Astrocyte (in vitro differentiated cells and primary cell): ENCODE data around the gene NKX6-1. TPM values are rescaled to one million over a fixed set of nuclear protein-coding genes. Genes with fewer than 3 reads are reported as not detected.
A peak's percentile ranks its signal among the peaks of the same experiment; 100 is the strongest.

ENCODE experiments used
- DNase-seq: peaks from one replicate; pipeline ENCODE4 v3.0.0-alpha.2; 2010; ENCODE audit warnings: low read depth
- FAIRE-seq: peaks from 2 replicates; lab custom pipeline; 2011; peaks lifted over from hg19 to GRCh38; lab: Jason Lieb, UNC
- H2AFZ ChIP-seq: 2 replicates; pipeline ENCODE4 v1.6.0; 2012; ENCODE audit warnings: low read depth, low read length, inconsistent platforms
- H3K27ac ChIP-seq: 2 replicates; pipeline ENCODE4 v1.5.1; 2011; ENCODE audit warnings: low read depth, low read length, inconsistent platforms
- H3K27me3 ChIP-seq: 2 replicates; pipeline ENCODE4 v1.6.0; 2011; ENCODE audit warnings: low read length, inconsistent platforms; ENCODE audit not compliant: insufficient read depth
- H3K36me3 ChIP-seq: 2 replicates; pipeline ENCODE4 v1.5.1; 2011; ENCODE audit warnings: low read length, inconsistent platforms; ENCODE audit not compliant: insufficient read depth
- H3K4me1 ChIP-seq: 2 replicates; pipeline ENCODE4 v1.5.1; 2011; ENCODE audit warnings: low read length, inconsistent platforms; ENCODE audit not compliant: insufficient read depth
- H3K4me2 ChIP-seq: 2 replicates; pipeline ENCODE4 v1.6.0; 2012; ENCODE audit warnings: low read length, inconsistent platforms
- H3K4me3 ChIP-seq: 2 replicates; pipeline ENCODE4 v1.5.1; 2011; ENCODE audit warnings: low read depth, mild to moderate bottlenecking, low read length, inconsistent platforms; ENCODE audit not compliant: insufficient read depth
- H3K79me2 ChIP-seq: 2 replicates; pipeline ENCODE4 v1.6.0; 2012; ENCODE audit warnings: mild to moderate bottlenecking, low read length, inconsistent platforms; ENCODE audit not compliant: insufficient read depth
- H3K9ac ChIP-seq: 2 replicates; pipeline ENCODE4 v1.6.0; 2012; ENCODE audit warnings: mild to moderate bottlenecking, low read length, inconsistent platforms
- H3K9me3 ChIP-seq: 2 replicates; pipeline ENCODE4 v1.5.1; 2012; ENCODE audit warnings: low read depth, mild to moderate bottlenecking, low read length, inconsistent platforms; ENCODE audit not compliant: insufficient read depth
- H4K20me1 ChIP-seq: 2 replicates; pipeline ENCODE4 v1.6.0; 2012; ENCODE audit warnings: low read length, inconsistent platforms; ENCODE audit not compliant: insufficient read depth
- H3K27ac Mint-ChIP-seq: one replicate; pipeline ENCODE4 v1.8.0; 2021; ENCODE audit warnings: mild to moderate bottlenecking, mixed read lengths; ENCODE audit not compliant: unreplicated experiment
- H3K27me3 Mint-ChIP-seq: one replicate; pipeline ENCODE4 v1.8.0; 2021; ENCODE audit warnings: low read depth, mixed read lengths; ENCODE audit not compliant: unreplicated experiment
- H3K36me3 Mint-ChIP-seq: one replicate; pipeline ENCODE4 v1.8.0; 2021; ENCODE audit warnings: low read depth, mixed read lengths; ENCODE audit not compliant: unreplicated experiment
- H3K4me1 Mint-ChIP-seq: one replicate; pipeline ENCODE4 v1.8.0; 2021; ENCODE audit warnings: low read depth, mixed read lengths; ENCODE audit not compliant: unreplicated experiment
- H3K4me3 Mint-ChIP-seq: one replicate; pipeline ENCODE4 v1.8.0; 2021; ENCODE audit warnings: mild to moderate bottlenecking, moderate library complexity, mixed read lengths; ENCODE audit not compliant: unreplicated experiment
- H3K9me3 Mint-ChIP-seq: one replicate; pipeline ENCODE4 v1.8.0; 2021; ENCODE audit warnings: mild to moderate bottlenecking, mixed read lengths; ENCODE audit not compliant: unreplicated experiment
- CTCF ChIP-seq: IDR thresholded peaks from 2 replicates; pipeline ENCODE4 v1.5.1; 2011; ENCODE audit warnings: low read depth, mild to moderate bottlenecking, inconsistent platforms, low read length, moderate library complexity; ENCODE audit not compliant: insufficient read depth
- EZH2 ChIP-seq: IDR thresholded peaks from 2 replicates; pipeline ENCODE4 v1.6.1; 2012; ENCODE audit warnings: mild to moderate bottlenecking, low read length, inconsistent platforms; ENCODE audit not compliant: insufficient read depth
- total RNA-seq: library from RNA; stranded (reverse); gene quantifications from 2 replicates; pipeline ENCODE4 v1.2.1, GENCODE V29; 2021

The NKX6-1 gene
- total RNA-seq, 1 donor from 2014 or later: 0.14 TPM

GRCh38 chr4:84495118-84495793 is 3.8 kb downstream of the NKX6-1 start:
- H3K9me3 Mint-ChIP-seq: peaks cover 12% of the 10 kb centered on the region

GRCh38 chr4:84494531-84494930 is 4.6 kb downstream of the NKX6-1 start:
- Histone ChIP-seq H3K27me3 (peaks cover 70% of the 10 kb centered on the region), H3K9ac (no peak overlapping the region), H3K4me3 (no peak overlapping the region), H3K36me3 (no peaks in the 10 kb centered on the region), H2AFZ (no peak overlapping the region), H3K4me1 (peaks cover 7% of the 10 kb centered on the region), H3K4me2 (no peak overlapping the region), H4K20me1 (no peaks in the 10 kb centered on the region), H3K79me2 (peaks cover 24% of the 10 kb centered on the region), H3K27ac (no peak overlapping the region), H3K9me3 (no peaks in the 10 kb centered on the region)
- Mint-ChIP-seq H3K27me3 (peaks cover 75% of the 10 kb centered on the region), H3K4me3 (no peak overlapping the region), H3K4me1 (no peaks in the 10 kb centered on the region), H3K27ac (no peak overlapping the region), H3K36me3 (no peaks in the 10 kb centered on the region), H3K9me3 (peaks cover 9% of the 10 kb centered on the region)
- FAIRE-seq: no peak
- no peak for TF ChIP-seq EZH2
- no peak for TF ChIP-seq CTCF
- no peak for DNase-seq

More at GRCh38 chr4:84495118-84495793, 3.8 kb downstream of the NKX6-1 start:
- no peaks in the 10 kb centered on the region for H3K36me3 Mint-ChIP-seq
- peaks cover 1% of the 10 kb centered on the region for H3K4me1 Mint-ChIP-seq
- peaks cover 75% of the 10 kb centered on the region for H3K27me3 Mint-ChIP-seq
- H3K27ac Mint-ChIP-seq: no peak overlapping the region
- DNase-seq (no peak), FAIRE-seq (no peak)
- peaks cover 24% of the 10 kb centered on the region for H3K79me2 ChIP-seq
- H3K36me3 ChIP-seq: no peaks in the 10 kb centered on the region
- no peaks in the 10 kb centered on the region for H4K20me1 ChIP-seq
- no peak overlapping the region for H3K4me3 ChIP-seq
- no peak overlapping the region for H2AFZ ChIP-seq
- no peaks in the 10 kb centered on the region for H3K9me3 ChIP-seq
- no peak overlapping the region for H3K4me3 Mint-ChIP-seq
- peak overlapping the region; percentile 75 for H3K9ac ChIP-seq
- TF ChIP-seq CTCF (no peak), EZH2 (no peak)
- peaks cover 7% of the 10 kb centered on the region for H3K4me1 ChIP-seq
- peaks cover 70% of the 10 kb centered on the region for H3K27me3 ChIP-seq
- no peak overlapping the region for H3K27ac ChIP-seq
- H3K4me2 ChIP-seq: peak overlapping the region; percentile 89

- Mint-ChIP-seq H3K27ac (no peak overlapping the region), H3K9me3 (peaks cover 9% of the 10 kb centered on the region), H3K27me3 (peaks cover 80% of the 10 kb centered on the region), H3K4me3 (no peak overlapping the region), H3K36me3 (no peaks in the 10 kb centered on the region), H3K4me1 (no peaks in the 10 kb centered on the region)
- Histone ChIP-seq H3K4me1 (peaks cover 7% of the 10 kb centered on the region), H2AFZ (no peak overlapping the region), H3K4me3 (no peak overlapping the region), H3K4me2 (peak overlapping the region; percentile 60), H3K9me3 (no peaks in the 10 kb centered on the region), H3K36me3 (no peaks in the 10 kb centered on the region), H3K79me2 (peaks cover 24% of the 10 kb centered on the region), H3K27me3 (peaks cover 73% of the 10 kb centered on the region), H3K9ac (no peak overlapping the region), H4K20me1 (no peaks in the 10 kb centered on the region), H3K27ac (no peak overlapping the region)
- no peak for DNase-seq
- no peak for FAIRE-seq
- no peak for TF ChIP-seq EZH2
- no peak for TF ChIP-seq CTCF
Measured at GRCh38 chr4:84494076-84494475, 5.0 kb downstream of the NKX6-1 start.
